Fibroblast of gingiva (primary cell): Measurements from ENCODE around the gene KRI1.

ENCODE experiments used
- DNase-seq: peaks from one replicate; pipeline ENCODE4 v3.0.0-alpha.2; 2011; ENCODE audit warnings: low read depth

Gene KRI1

GRCh38 chr19:10565567-10566407, at the start of gene KRI1:
TSS of gene KRI1 (minus strand) at chr19:10566010. CDS start at chr19:10565999, 11 bp downstream.
- DNase-seq = peak; percentile 97

GRCh38 chr19:10612499-10613119, 46.8 kb upstream of the KRI1 start:
- peak; percentile 16 for DNase-seq

GRCh38 chr19:10611907-10612306, 46.1 kb upstream of the KRI1 start:
- peak; percentile 20 for DNase-seq

GRCh38 chr19:10604460-10604980, 38.7 kb upstream of the KRI1 start:
- no peak for DNase-seq

- DNase-seq = peak; percentile 59
These were observed 38.2 kb upstream of the KRI1 start for GRCh38 chr19:10603873-10604459.

- DNase-seq = no peak
These were observed 37.5 kb upstream of the KRI1 start for GRCh38 chr19:10603084-10603872.

- peak; percentile 60 for DNase-seq
These were observed 36.7 kb upstream of the KRI1 start for GRCh38 chr19:10602330-10603083.

- DNase-seq = no peak
These were observed 36.2 kb upstream of the KRI1 start for GRCh38 chr19:10601999-10602329.

- DNase-seq = no peak
These were observed 34.3 kb upstream of the KRI1 start for GRCh38 chr19:10600149-10600548.

GRCh38 chr19:10593820-10594637, 28.2 kb upstream of the KRI1 start:
- DNase-seq = peak; percentile 79

- no peak for DNase-seq
These were observed 27.3 kb upstream of the KRI1 start for GRCh38 chr19:10593148-10593547.

- DNase-seq = no peak
These were observed 22.0 kb upstream of the KRI1 start for GRCh38 chr19:10587839-10588150.

- no peak for DNase-seq
These were observed 21.4 kb upstream of the KRI1 start, which contains the start of gene AP1M2 for GRCh38 chr19:10587022-10587838. TSS of gene AP1M2 (minus strand) at chr19:10587312. CDS start at chr19:10587231, 81 bp downstream.

- no peak for DNase-seq
These were observed 20.6 kb upstream of the KRI1 start for GRCh38 chr19:10586396-10586795.

GRCh38 chr19:10583036-10583776, 17.4 kb upstream of the KRI1 start:
- no peak for DNase-seq

- no peak for DNase-seq
These were observed 16.3 kb upstream of the KRI1 start for GRCh38 chr19:10582091-10582490.

- DNase-seq = peak; percentile 87
These were observed 15.3 kb upstream of the KRI1 start for GRCh38 chr19:10580979-10581631.

- no peak for DNase-seq
These were observed 12.1 kb upstream of the KRI1 start for GRCh38 chr19:10577951-10578350.
